ENCODE data around the gene CTU1.

DNA sequence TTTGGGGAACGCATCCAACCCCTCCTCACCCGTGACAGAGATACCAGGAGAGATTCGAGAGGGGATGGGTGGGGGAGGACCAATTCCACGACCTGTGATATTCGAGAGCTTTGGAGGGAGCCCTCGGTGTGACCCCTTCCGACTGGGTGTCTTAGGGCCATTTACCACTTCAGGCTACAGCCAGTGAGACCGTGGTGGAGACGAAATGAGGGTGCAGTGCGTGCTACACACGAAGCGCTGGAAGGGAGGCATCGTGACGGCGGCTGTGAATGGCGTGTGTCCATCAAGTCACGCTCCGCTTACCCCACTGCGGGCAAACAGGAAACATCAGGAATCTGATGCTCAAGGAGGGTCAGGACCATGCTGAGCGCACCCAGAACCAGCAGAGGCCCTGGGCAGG, 10.4 kb downstream of the CTU1 start:
- no peak for TF ChIP-seq RAD21 (IDR thresholded peaks at IDR 0.05; ENCODE audit: low read length)
- TF ChIP-seq CTCF (conservative IDR thresholded peaks at IDR 0.05; ENCODE audit: low read depth, low read length), result no peak
- TF ChIP-seq POLR2A (IDR thresholded peaks at IDR 0.05; ENCODE audit: low read depth, low read length), result no peak
- no peak for TF ChIP-seq MXI1 (IDR thresholded peaks at IDR 0.05; ENCODE audit: borderline replicate concordance, low read depth, low read length)
- TF ChIP-seq USF2 (IDR thresholded peaks at IDR 0.05; ENCODE audit: low read depth, low read length), result no peak
- no peak for TF ChIP-seq CEBPB (IDR thresholded peaks at IDR 0.05; ENCODE audit: low read depth, low read length)
- TF ChIP-seq BHLHE40 (IDR thresholded peaks at IDR 0.05; ENCODE audit: low read depth, low read length), result no peak
- TF ChIP-seq, protein P1, sequence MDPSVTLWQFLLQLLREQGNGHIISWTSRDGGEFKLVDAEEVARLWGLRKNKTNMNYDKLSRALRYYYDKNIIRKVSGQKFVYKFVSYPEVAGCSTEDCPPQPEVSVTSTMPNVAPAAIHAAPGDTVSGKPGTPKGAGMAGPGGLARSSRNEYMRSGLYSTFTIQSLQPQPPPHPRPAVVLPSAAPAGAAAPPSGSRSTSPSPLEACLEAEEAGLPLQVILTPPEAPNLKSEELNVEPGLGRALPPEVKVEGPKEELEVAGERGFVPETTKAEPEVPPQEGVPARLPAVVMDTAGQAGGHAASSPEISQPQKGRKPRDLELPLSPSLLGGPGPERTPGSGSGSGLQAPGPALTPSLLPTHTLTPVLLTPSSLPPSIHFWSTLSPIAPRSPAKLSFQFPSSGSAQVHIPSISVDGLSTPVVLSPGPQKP (IDR thresholded peaks at IDR 0.05; ENCODE audit: borderline replicate concordance, low read depth, low read length), result no peak
- TF ChIP-seq SMC3 (IDR thresholded peaks at IDR 0.05; ENCODE audit: low read depth, low read length), result no peak
- no peak for TF ChIP-seq CHD1 (IDR thresholded peaks at IDR 0.05; ENCODE audit: low read depth, low read length)
- TF ChIP-seq MAZ (IDR thresholded peaks at IDR 0.05; ENCODE audit: borderline replicate concordance, low read depth, low read length), result no peak
- no peak for TF ChIP-seq RFX5 (IDR thresholded peaks at IDR 0.05; ENCODE audit: low read depth, low read length)
- no peak for TF ChIP-seq RCOR1 (IDR thresholded peaks at IDR 0.05; ENCODE audit: insufficient replicate concordance, low read length)

Measured in IMR-90 (cell line).